H9 (cell line): ENCODE measurements around the gene DTX3L. TPM values are rescaled to one million over a fixed set of nuclear protein-coding genes. Genes with fewer than 3 reads are reported as not detected.

ENCODE experiments used
- DNase-seq: peaks from one replicate; pipeline ENCODE4 v3.0.0-alpha.2; 2017
- H2AFZ ChIP-seq: one replicate; pipeline ENCODE4 v1.6.1; 2013; ENCODE audit warnings: mild to moderate bottlenecking, low read length, control low read depth, moderate library complexity
- H2AK5ac ChIP-seq: 2 replicates; pipeline ENCODE4 v1.6.1; 2013; ENCODE audit warnings: low read length, control low read depth, mixed read lengths; ENCODE audit not compliant: insufficient read length
- H2BK120ac ChIP-seq: one replicate; pipeline ENCODE4 v1.6.1; 2013; ENCODE audit warnings: low read depth, mild to moderate bottlenecking, low read length, control low read depth, inconsistent platforms; ENCODE audit not compliant: poor library complexity, severe bottlenecking
- H2BK12ac ChIP-seq: 2 replicates; pipeline ENCODE4 v1.6.1; 2013; ENCODE audit warnings: low read length, control low read depth, mixed read lengths, low read depth; ENCODE audit not compliant: insufficient read length
- H2BK15ac ChIP-seq: 2 replicates; pipeline ENCODE4 v1.6.1; 2013; ENCODE audit warnings: low read depth, low read length, control low read depth
- H2BK20ac ChIP-seq: one replicate; pipeline ENCODE4 v1.6.1; 2013; ENCODE audit warnings: low read depth, mild to moderate bottlenecking, low read length, control low read depth, inconsistent platforms; ENCODE audit not compliant: poor library complexity, severe bottlenecking
- H2BK5ac ChIP-seq: 2 replicates; pipeline ENCODE4 v1.6.1; 2013; ENCODE audit warnings: low read length, control low read depth, mixed read lengths; ENCODE audit not compliant: insufficient read length
- H3K14ac ChIP-seq: 2 replicates; pipeline ENCODE4 v1.6.1; 2013; ENCODE audit warnings: low read length, control low read depth; ENCODE audit not compliant: insufficient read depth
- H3K18ac ChIP-seq: 2 replicates; pipeline ENCODE4 v1.6.1; 2013; ENCODE audit warnings: low read depth, mild to moderate bottlenecking, mixed read lengths, low read length, control low read depth; ENCODE audit not compliant: insufficient read length
- H3K23ac ChIP-seq: 2 replicates; pipeline ENCODE4 v1.6.1; 2013; ENCODE audit warnings: low read length, control low read depth, mixed read lengths, low read depth; ENCODE audit not compliant: insufficient read length
- H3K23me2 ChIP-seq: 2 replicates; pipeline ENCODE4 v1.6.1; 2013; ENCODE audit warnings: low read depth, mild to moderate bottlenecking, mixed read lengths, low read length, control low read depth; ENCODE audit not compliant: insufficient read length, poor library complexity, severe bottlenecking
- H3K27ac ChIP-seq: 2 replicates; pipeline ENCODE4 v1.5.1; 2013; ENCODE audit warnings: low read length, control low read depth, mixed read lengths, low read depth; ENCODE audit not compliant: insufficient read length
- H3K27me3 ChIP-seq: 2 replicates; pipeline ENCODE4 v1.6.1; 2013; ENCODE audit warnings: low read length, control low read depth, inconsistent platforms; ENCODE audit not compliant: insufficient read depth
- H3K4ac ChIP-seq: 2 replicates; pipeline ENCODE4 v1.6.1; 2013; ENCODE audit warnings: low read depth, mild to moderate bottlenecking, control low read depth, inconsistent platforms, low read length, moderate library complexity
- H3K4me1 ChIP-seq: 2 replicates; pipeline ENCODE4 v1.6.1; 2013; ENCODE audit warnings: low read length, control low read depth, inconsistent platforms; ENCODE audit not compliant: insufficient read depth
- H3K4me2 ChIP-seq: 2 replicates; pipeline ENCODE4 v1.6.1; 2013; ENCODE audit warnings: low read length, control low read depth, mixed read lengths; ENCODE audit not compliant: insufficient read length, insufficient read depth
- H3K56ac ChIP-seq: 2 replicates; pipeline ENCODE4 v1.6.1; 2013; ENCODE audit warnings: low read depth, mild to moderate bottlenecking, mixed read lengths, low read length, control low read depth; ENCODE audit not compliant: insufficient read length
- H3K79me1 ChIP-seq: 2 replicates; pipeline ENCODE4 v1.6.1; 2013; ENCODE audit warnings: low read depth, mild to moderate bottlenecking, moderate library complexity, low read length, control low read depth, inconsistent platforms; ENCODE audit not compliant: insufficient read depth, poor library complexity, severe bottlenecking
- H3K79me2 ChIP-seq: 2 replicates; pipeline ENCODE4 v1.6.1; 2013; ENCODE audit warnings: low read length, control low read depth, inconsistent platforms; ENCODE audit not compliant: insufficient read depth
- H3K9ac ChIP-seq: 2 replicates; pipeline ENCODE4 v1.6.1; 2013; ENCODE audit warnings: low read length, control low read depth, mixed read lengths; ENCODE audit not compliant: insufficient read length; ENCODE audit errors: extremely low read depth
- H3K9me3 ChIP-seq: one replicate; pipeline ENCODE4 v1.6.1; 2013; ENCODE audit warnings: low read depth, low read length, inconsistent platforms; ENCODE audit not compliant: control insufficient read depth
- H3T11ph ChIP-seq: one replicate; pipeline ENCODE4 v1.6.1; 2013; ENCODE audit warnings: mild to moderate bottlenecking, low read length, control low read depth, inconsistent platforms
- H4K20me1 ChIP-seq: one replicate; pipeline ENCODE4 v1.6.1; 2013; ENCODE audit not compliant: control insufficient read depth, insufficient read length, insufficient read depth
- H4K5ac ChIP-seq: 2 replicates; pipeline ENCODE4 v1.6.1; 2013; ENCODE audit warnings: low read depth, mild to moderate bottlenecking, mixed read lengths, low read length, control low read depth; ENCODE audit not compliant: insufficient read length
- H4K8ac ChIP-seq: replicated peaks from 2 replicates; pipeline ENCODE4 v1.6.1; 2013; ENCODE audit warnings: low read length, control low read depth, mixed read lengths, low read depth; ENCODE audit not compliant: insufficient read length
- H4K91ac ChIP-seq: 2 replicates; pipeline ENCODE4 v1.6.1; 2013; ENCODE audit warnings: low read depth, mild to moderate bottlenecking, moderate library complexity, mixed read lengths, low read length, control low read depth; ENCODE audit not compliant: insufficient read length
- H3K27ac Mint-ChIP-seq, 3 experiments: 2 replicates in 2 of 3; 3 replicates in 1 of 3; pipeline ENCODE4 v1.8.0; 2020 to 2021; ENCODE audit warnings: mixed read lengths in 3 of 3, mild to moderate bottlenecking in 1 of 3, moderate library complexity in 1 of 3
- H3K27me3 Mint-ChIP-seq: 2 replicates; pipeline ENCODE4 v1.8.0; 2021; ENCODE audit warnings: low read depth, mild to moderate bottlenecking, moderate library complexity, mixed read lengths
- H3K36me3 Mint-ChIP-seq, 3 experiments: 2 replicates in 2 of 3; 3 replicates in 1 of 3; pipeline ENCODE4 v1.8.0; 2020 to 2021; ENCODE audit warnings: low read depth in 3 of 3, mixed read lengths in 3 of 3; ENCODE audit not compliant: insufficient read depth in 1 of 3
- H3K4me1 Mint-ChIP-seq, 2 experiments: 2 replicates each; pipeline ENCODE4 v1.8.0; 2020; ENCODE audit warnings: mixed read lengths in 2 of 2
- H3K4me3 Mint-ChIP-seq, 2 experiments: 2 replicates in 1 of 2; 3 replicates in 1 of 2; pipeline ENCODE4 v1.8.0; 2020 to 2021; ENCODE audit warnings: mild to moderate bottlenecking in 2 of 2, mixed read lengths in 2 of 2, moderate library complexity in 1 of 2
- H3K9me3 Mint-ChIP-seq, 2 experiments: 2 replicates in 1 of 2; 3 replicates in 1 of 2; pipeline ENCODE4 v1.8.0; 2020; ENCODE audit warnings: mild to moderate bottlenecking in 2 of 2, mixed read lengths in 2 of 2, moderate library complexity in 1 of 2
- WGBS: extraction: QIAGEN DNeasy Blood & Tissue Kit; methylation state at CpG from one replicate; pipeline ENCODE4 v1.1.7; 2013; ENCODE audit warnings: missing lambda C conversion rate, low lambda C conversion rate, mixed read lengths; ENCODE audit not compliant: insufficient read length; ENCODE audit errors: extremely low coverage; 5-methylcytosine and 5-hydroxymethylcytosine counted together
- total RNA-seq: library from RNA; stranded (reverse); gene quantifications from 2 replicates; pipeline ENCODE4 v1.2.1, GENCODE V29; 2021
- TF ChIP-seq, protein P1 (sequence below): fragments of 200-600 bp; sonication (generic); conservative IDR thresholded peaks from 3 replicates; pipeline ENCODE4 v1.8.0; 2021; ENCODE audit warnings: antibody characterized with exemption, mild to moderate bottlenecking

The DTX3L gene
- total RNA-seq, 1 experiment from 2014 or later = 7.5 TPM

DNA sequence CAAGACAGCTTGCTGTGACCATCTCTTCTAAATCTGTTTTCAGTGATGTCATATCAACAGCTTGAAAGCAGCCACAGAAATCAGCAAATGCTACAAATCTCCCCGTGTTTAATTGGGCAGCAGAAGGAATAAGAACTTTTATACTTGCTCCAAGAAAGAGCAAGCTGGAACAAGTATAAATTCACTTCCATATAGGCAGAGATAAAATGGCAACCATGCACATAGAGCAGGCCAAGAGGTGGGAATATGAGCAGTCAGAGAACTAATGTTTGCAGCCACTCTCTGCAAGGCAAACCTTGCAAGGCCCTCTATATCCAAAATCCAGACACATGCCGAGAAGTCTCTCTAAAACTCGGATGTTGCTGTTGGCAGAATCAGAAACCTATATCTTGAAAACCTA lies 16.1 kb upstream of the DTX3L start:
- Histone ChIP-seq H3K27ac (no peak overlapping the region), H3K18ac (no peak overlapping the region), H3K4me1 (no peaks in the 10 kb centered on the region; the same call in 1 of the 2 replicates), H3T11ph (no peak overlapping the region), H3K14ac (no peak overlapping the region), H2BK120ac (no peak overlapping the region), H3K9me3 (no peaks in the 10 kb centered on the region), H4K8ac (no peak overlapping the region), H2BK12ac (no peak overlapping the region), H4K20me1 (no peaks in the 10 kb centered on the region), H2AK5ac (no peak overlapping the region), H2AFZ (no peak overlapping the region), H3K79me2 (no peaks in the 10 kb centered on the region), H3K4ac (no peak overlapping the region), H4K91ac (no peak overlapping the region), H3K23me2 (no peaks in the 10 kb centered on the region), H3K9ac (no peak overlapping the region), H3K4me2 (no peak overlapping the region), H3K79me1 (no peaks in the 10 kb centered on the region), H2BK5ac (no peak overlapping the region), H4K5ac (no peak overlapping the region), H3K56ac (no peak overlapping the region), H3K23ac (no peak overlapping the region), H2BK20ac (no peak overlapping the region), H3K27me3 (no peaks in the 10 kb centered on the region), H2BK15ac (no peak overlapping the region)
- H3K27ac Mint-ChIP-seq = no peak overlapping the region
- no peak overlapping the region for H3K4me3 Mint-ChIP-seq
- no peaks in the 10 kb centered on the region for H3K27me3 Mint-ChIP-seq
- peaks cover 0 to 3% (median 0%) of the 10 kb centered on the region in 3 experiments; a peak in 1 of 7 replicates for H3K36me3 Mint-ChIP-seq
- DNase-seq = no peak
- TF ChIP-seq, protein P1, sequence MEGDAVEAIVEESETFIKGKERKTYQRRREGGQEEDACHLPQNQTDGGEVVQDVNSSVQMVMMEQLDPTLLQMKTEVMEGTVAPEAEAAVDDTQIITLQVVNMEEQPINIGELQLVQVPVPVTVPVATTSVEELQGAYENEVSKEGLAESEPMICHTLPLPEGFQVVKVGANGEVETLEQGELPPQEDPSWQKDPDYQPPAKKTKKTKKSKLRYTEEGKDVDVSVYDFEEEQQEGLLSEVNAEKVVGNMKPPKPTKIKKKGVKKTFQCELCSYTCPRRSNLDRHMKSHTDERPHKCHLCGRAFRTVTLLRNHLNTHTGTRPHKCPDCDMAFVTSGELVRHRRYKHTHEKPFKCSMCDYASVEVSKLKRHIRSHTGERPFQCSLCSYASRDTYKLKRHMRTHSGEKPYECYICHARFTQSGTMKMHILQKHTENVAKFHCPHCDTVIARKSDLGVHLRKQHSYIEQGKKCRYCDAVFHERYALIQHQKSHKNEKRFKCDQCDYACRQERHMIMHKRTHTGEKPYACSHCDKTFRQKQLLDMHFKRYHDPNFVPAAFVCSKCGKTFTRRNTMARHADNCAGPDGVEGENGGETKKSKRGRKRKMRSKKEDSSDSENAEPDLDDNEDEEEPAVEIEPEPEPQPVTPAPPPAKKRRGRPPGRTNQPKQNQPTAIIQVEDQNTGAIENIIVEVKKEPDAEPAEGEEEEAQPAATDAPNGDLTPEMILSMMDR = no peak
- no CpG with 5 or more reads among the region's 3 CpGs for WGBS
- H3K4me1 Mint-ChIP-seq = peaks cover under 1 to 3% of the 10 kb centered on the region in 2 experiments
- H3K9me3 Mint-ChIP-seq = no peaks in the 10 kb centered on the region
